ENCODE measurements around the gene COL8A1.

COL8A1 gene

GRCh38 chr3:99808163-99808794 lies 169.9 kb downstream of the COL8A1 start:
- no peaks in the 10 kb centered on the region for H3K27me3 ChIP-seq (ENCODE audit: low read depth, low read length)
- H3K27ac ChIP-seq (ENCODE audit: low read length), result no peak overlapping the region
- TF ChIP-seq CTCF (IDR thresholded peaks at IDR 0.05; ENCODE audit: low read depth, low read length) (peak; percentile 83), EZH2phosphoT487 (IDR thresholded peaks at IDR 0.05; ENCODE audit: low read depth) (no peak)
- peaks cover 4% of the 10 kb centered on the region for H3K36me3 ChIP-seq (replicated peaks; ENCODE audit: low read depth, low read length)
- 0 out of 2 replicates have a peak, but pooled peaks cover 10% of the 10 kb centered on the region for H3K9me3 ChIP-seq (ENCODE audit: insufficient read depth, low read length)
- no peaks in the 10 kb centered on the region for H4K20me1 ChIP-seq (ENCODE audit: insufficient read depth, low read length)
- H2AFZ ChIP-seq (ENCODE audit: low read depth, low read length), result no peak overlapping the region
- no peaks in the 10 kb centered on the region for H3K4me1 ChIP-seq (ENCODE audit: low read length)
- H3K4me2 ChIP-seq (ENCODE audit: low read length), result no peak overlapping the region
- no peak overlapping the region for H3K4me3 ChIP-seq (ENCODE audit: low read length)
- no peak overlapping the region for H3K9ac ChIP-seq (ENCODE audit: low read length)
- no peaks in the 10 kb centered on the region for H3K79me2 ChIP-seq (ENCODE audit: low read length)

- Histone ChIP-seq H4K20me1 (ENCODE audit: insufficient read depth, low read length) (no peaks in the 10 kb centered on the region), H3K27me3 (ENCODE audit: low read depth, low read length) (no peaks in the 10 kb centered on the region), H3K4me1 (ENCODE audit: low read length) (no peaks in the 10 kb centered on the region), H3K79me2 (ENCODE audit: low read length) (no peaks in the 10 kb centered on the region), H2AFZ (ENCODE audit: low read depth, low read length) (no peak overlapping the region), H3K4me2 (ENCODE audit: low read length) (no peak overlapping the region), H3K27ac (ENCODE audit: low read length) (no peak overlapping the region), H3K36me3 (replicated peaks; ENCODE audit: low read depth, low read length) (peaks cover 3% of the 10 kb centered on the region), H3K4me3 (ENCODE audit: low read length) (no peak overlapping the region), H3K9ac (ENCODE audit: low read length) (no peak overlapping the region), H3K9me3 (ENCODE audit: insufficient read depth, low read length) (0 out of 2 replicates have a peak, but pooled peaks cover 10% of the 10 kb centered on the region)
- TF ChIP-seq CTCF (IDR thresholded peaks at IDR 0.05; ENCODE audit: low read depth, low read length) (no peak), EZH2phosphoT487 (IDR thresholded peaks at IDR 0.05; ENCODE audit: low read depth) (no peak)
These were observed 171.2 kb downstream of the COL8A1 start for GRCh38 chr3:99809565-99809964.

- H3K4me3 ChIP-seq (ENCODE audit: low read length), result no peak overlapping the region
- no peak overlapping the region for H2AFZ ChIP-seq (ENCODE audit: low read depth, low read length)
- no peak overlapping the region for H3K4me2 ChIP-seq (ENCODE audit: low read length)
- H3K79me2 ChIP-seq (ENCODE audit: low read length), result no peaks in the 10 kb centered on the region
- H3K27me3 ChIP-seq (ENCODE audit: low read depth, low read length), result no peaks in the 10 kb centered on the region
- H3K27ac ChIP-seq (ENCODE audit: low read length), result no peak overlapping the region
- H3K4me1 ChIP-seq (ENCODE audit: low read length), result no peaks in the 10 kb centered on the region
- H3K9ac ChIP-seq (ENCODE audit: low read length), result no peak overlapping the region
- H4K20me1 ChIP-seq (ENCODE audit: insufficient read depth, low read length), result no peaks in the 10 kb centered on the region
- 0 out of 2 replicates have a peak, but pooled peaks cover 3% of the 10 kb centered on the region for H3K9me3 ChIP-seq (ENCODE audit: insufficient read depth, low read length)
- TF ChIP-seq CTCF (IDR thresholded peaks at IDR 0.05; ENCODE audit: low read depth, low read length) (no peak), EZH2phosphoT487 (IDR thresholded peaks at IDR 0.05; ENCODE audit: low read depth) (no peak)
- no peaks in the 10 kb centered on the region for H3K36me3 ChIP-seq (replicated peaks; ENCODE audit: low read depth, low read length)
These were observed 172.0 kb downstream of the COL8A1 start for GRCh38 chr3:99810403-99810802.

GRCh38 chr3:99817047-99817436 lies 178.6 kb downstream of the COL8A1 start:
- Histone ChIP-seq H4K20me1 (ENCODE audit: insufficient read depth, low read length) (no peaks in the 10 kb centered on the region), H3K79me2 (ENCODE audit: low read length) (peaks cover 46% of the 10 kb centered on the region), H3K36me3 (replicated peaks; ENCODE audit: low read depth, low read length) (peaks cover 8% of the 10 kb centered on the region), H2AFZ (ENCODE audit: low read depth, low read length) (peak overlapping the region; percentile 92), H3K9me3 (ENCODE audit: insufficient read depth, low read length) (no peaks in the 10 kb centered on the region), H3K4me1 (ENCODE audit: low read length) (peaks cover 16% of the 10 kb centered on the region), H3K4me2 (ENCODE audit: low read length) (peak overlapping the region; percentile 86), H3K27me3 (ENCODE audit: low read depth, low read length) (no peaks in the 10 kb centered on the region), H3K27ac (ENCODE audit: low read length) (peak overlapping the region; percentile 65; the same call in 1 of the 2 replicates), H3K4me3 (ENCODE audit: low read length) (peak overlapping the region; percentile 92), H3K9ac (ENCODE audit: low read length) (peak overlapping the region; percentile 74)
- TF ChIP-seq EZH2phosphoT487 (IDR thresholded peaks at IDR 0.05; ENCODE audit: low read depth), result no peak
- no peak for TF ChIP-seq CTCF (IDR thresholded peaks at IDR 0.05; ENCODE audit: low read depth, low read length)
